Measurements from ENCODE around the gene ATP6AP1. TPM values are rescaled to one million over a fixed set of nuclear protein-coding genes. Genes with fewer than 3 reads are reported as not detected.

ATP6AP1 gene
- total RNA-seq, 1 experiment from 2014 or later: 119 TPM

GRCh38 chrX:154436374-154436982, 8.0 kb downstream of the ATP6AP1 start:
- intact Hi-C loops (cut with micrococcal nuclease; ENCODE audit: unreplicated experiment): no loop called here
- Histone ChIP-seq H3K9me3 (ENCODE audit: insufficient read depth, low read depth) (no peaks in the 10 kb centered on the region), H3K36me3 (ENCODE audit: low read depth) (no peaks in the 10 kb centered on the region), H3F3A (ENCODE audit: insufficient read depth, low read depth) (no peaks in the 10 kb centered on the region; the same call in 1 of the 2 replicates), H3K4me2 (no peak overlapping the region), H3K79me2 (ENCODE audit: low read depth) (peaks cover 15% of the 10 kb centered on the region), H3K4me3 (peak overlapping the region; percentile 56; the same call in 1 of the 2 replicates), H3K27ac (no peak overlapping the region), H3K9me2 (ENCODE audit: insufficient read depth) (no peaks in the 10 kb centered on the region), H3K4me1 (replicated peaks; ENCODE audit: insufficient read depth) (peaks cover 7% of the 10 kb centered on the region; the same call in 1 of the 2 replicates), H2AFZ (no peak overlapping the region), H3K27me3 (ENCODE audit: insufficient read depth, low read depth) (no peaks in the 10 kb centered on the region), H4K20me1 (ENCODE audit: insufficient read depth) (no peaks in the 10 kb centered on the region)
- DNase-seq: peak in 1 of 2 experiments; percentile 22
- CTCF ChIA-PET: no interaction called here
- BruUV-seq (replicated peaks): no TSS peak
- TF ChIP-seq EZH2 (IDR thresholded peaks at IDR 0.05; ENCODE audit: low read depth) (no peak), CTCF (conservative IDR thresholded peaks at IDR 0.05) (no peak)
- POLR2A ChIA-PET (ENCODE audit: unreplicated experiment): no interaction called here

- H3K9me2 ChIP-seq (ENCODE audit: insufficient read depth): no peaks in the 10 kb centered on the region
- intact Hi-C loops (cut with micrococcal nuclease; ENCODE audit: unreplicated experiment): no loop called here
- peak within 1 kb of the TSS; percentile 70; the same call in 1 of the 2 replicates for H2AFZ ChIP-seq
- ChIA-PET CTCF (no interaction called here), POLR2A (ENCODE audit: unreplicated experiment) (no interaction called here)
- no peaks in the 10 kb centered on the region for H4K20me1 ChIP-seq (ENCODE audit: insufficient read depth)
- peak within 1 kb of the TSS; percentile 56; the same call in 1 of the 2 replicates for H3K4me3 ChIP-seq
- H3K36me3 ChIP-seq (ENCODE audit: low read depth): no peaks in the 10 kb centered on the region
- no TSS peak for BruUV-seq (replicated peaks)
- H3K79me2 ChIP-seq (ENCODE audit: low read depth): peaks cover 15% of the 10 kb centered on the region
- no peaks in the 10 kb centered on the region for H3K9me3 ChIP-seq (ENCODE audit: insufficient read depth, low read depth)
- no peaks in the 10 kb centered on the region for H3K27me3 ChIP-seq (ENCODE audit: insufficient read depth, low read depth)
- peaks cover 7% of the 10 kb centered on the region; the same call in 1 of the 2 replicates for H3K4me1 ChIP-seq (replicated peaks; ENCODE audit: insufficient read depth)
- peak in 1 of 2 experiments; percentile 61 for DNase-seq
- peaks cover 5% of the 10 kb centered on the region; the same call in 1 of the 2 replicates for H3F3A ChIP-seq (ENCODE audit: insufficient read depth, low read depth)
- TF ChIP-seq CTCF (conservative IDR thresholded peaks at IDR 0.05): no peak
- no peak for TF ChIP-seq EZH2 (IDR thresholded peaks at IDR 0.05; ENCODE audit: low read depth)
- H3K27ac ChIP-seq: no peak within 1 kb of the TSS
- H3K4me2 ChIP-seq: peak within 1 kb of the TSS; percentile 86
Observed at GRCh38 chrX:154436983-154437752, 8.7 kb downstream of the ATP6AP1 start, which contains the start of gene GDI1. Gene GDI1, plus strand, starts transcription at chrX:154437154. Its CDS starts 101 bp downstream, at chrX:154437255.

GRCh38 chrX:154437971-154438893, 9.8 kb downstream of the ATP6AP1 start:
- H3K9me2 ChIP-seq (ENCODE audit: insufficient read depth): no peaks in the 10 kb centered on the region
- peaks cover 15% of the 10 kb centered on the region for H3K79me2 ChIP-seq (ENCODE audit: low read depth)
- peak overlapping the region; percentile 56; the same call in 1 of the 2 replicates for H3K4me3 ChIP-seq
- peak overlapping the region; percentile 86 for H3K4me2 ChIP-seq
- H3K4me1 ChIP-seq (replicated peaks; ENCODE audit: insufficient read depth): peaks cover 7% of the 10 kb centered on the region; the same call in 1 of the 2 replicates
- TSS peak; percentile 41 for BruUV-seq (replicated peaks)
- H4K20me1 ChIP-seq (ENCODE audit: insufficient read depth): no peaks in the 10 kb centered on the region
- POLR2A ChIA-PET (ENCODE audit: unreplicated experiment): no interaction called here
- no peaks in the 10 kb centered on the region for H3K36me3 ChIP-seq (ENCODE audit: low read depth)
- no peak overlapping the region for H2AFZ ChIP-seq
- CTCF ChIA-PET: no interaction called here
- TF ChIP-seq EZH2 (IDR thresholded peaks at IDR 0.05; ENCODE audit: low read depth): no peak
- TF ChIP-seq CTCF (conservative IDR thresholded peaks at IDR 0.05): no peak
- H3K9me3 ChIP-seq (ENCODE audit: insufficient read depth, low read depth): no peaks in the 10 kb centered on the region
- no peaks in the 10 kb centered on the region for H3K27me3 ChIP-seq (ENCODE audit: insufficient read depth, low read depth)
- peaks cover 8% of the 10 kb centered on the region; the same call in 1 of the 2 replicates for H3F3A ChIP-seq (ENCODE audit: insufficient read depth, low read depth)
- intact Hi-C loops (cut with micrococcal nuclease; ENCODE audit: unreplicated experiment): no loop called here
- no peak overlapping the region for H3K27ac ChIP-seq
- no peak for DNase-seq
